ENCODE measurements around the gene SPPL2B.
"Not testable (repeated sequence)": the region's sequence is repeated elsewhere in the genome, so short reads cannot be mapped to it uniquely, and the experiment has no call there.

SPPL2B gene

DNA sequence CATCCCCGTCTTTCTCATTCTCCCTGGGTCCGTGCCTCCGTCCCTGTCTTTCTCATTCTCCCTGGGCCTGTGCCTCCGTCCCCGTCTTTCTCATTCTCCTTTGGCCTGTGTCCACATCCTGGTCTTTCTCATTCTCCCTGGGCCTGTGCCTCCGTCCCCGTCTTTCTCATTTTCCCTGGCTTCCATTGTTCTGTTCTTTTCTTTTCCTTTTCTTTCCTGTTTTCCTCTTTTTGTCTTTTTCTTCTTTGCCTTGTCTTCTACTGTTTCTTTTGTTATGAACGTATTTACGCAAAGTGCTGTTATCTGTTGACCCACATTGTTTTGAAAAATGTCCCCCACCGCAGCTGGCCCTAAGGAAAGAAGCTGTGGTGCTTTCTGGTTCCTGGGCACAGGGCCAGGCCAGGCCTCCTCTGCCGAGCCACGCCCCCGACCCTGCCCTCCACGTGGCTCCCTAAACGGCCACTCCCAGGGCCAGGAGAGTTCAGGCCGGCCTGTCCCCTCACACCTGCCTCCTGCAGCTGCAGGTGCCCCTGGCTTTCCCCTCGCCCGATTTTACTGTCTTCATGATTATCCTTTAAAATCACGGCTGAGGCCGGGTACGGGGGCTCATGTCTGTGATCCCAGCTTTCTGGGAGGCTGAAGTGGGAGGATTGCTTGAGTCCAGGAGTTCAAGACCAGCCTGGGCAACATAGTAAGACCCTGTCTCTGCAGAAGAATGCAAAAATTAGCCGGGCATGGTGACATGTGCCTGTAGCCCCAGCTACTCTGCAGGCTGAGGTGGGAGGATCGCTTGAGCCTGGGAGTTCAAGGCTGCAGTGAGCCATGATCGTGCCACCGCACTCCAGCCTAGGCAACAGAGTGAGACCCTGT lies 17.5 kb downstream of the SPPL2B start:
- no peak for DNase-seq (ENCODE audit: low spot score)
- TF ChIP-seq, protein P1, sequence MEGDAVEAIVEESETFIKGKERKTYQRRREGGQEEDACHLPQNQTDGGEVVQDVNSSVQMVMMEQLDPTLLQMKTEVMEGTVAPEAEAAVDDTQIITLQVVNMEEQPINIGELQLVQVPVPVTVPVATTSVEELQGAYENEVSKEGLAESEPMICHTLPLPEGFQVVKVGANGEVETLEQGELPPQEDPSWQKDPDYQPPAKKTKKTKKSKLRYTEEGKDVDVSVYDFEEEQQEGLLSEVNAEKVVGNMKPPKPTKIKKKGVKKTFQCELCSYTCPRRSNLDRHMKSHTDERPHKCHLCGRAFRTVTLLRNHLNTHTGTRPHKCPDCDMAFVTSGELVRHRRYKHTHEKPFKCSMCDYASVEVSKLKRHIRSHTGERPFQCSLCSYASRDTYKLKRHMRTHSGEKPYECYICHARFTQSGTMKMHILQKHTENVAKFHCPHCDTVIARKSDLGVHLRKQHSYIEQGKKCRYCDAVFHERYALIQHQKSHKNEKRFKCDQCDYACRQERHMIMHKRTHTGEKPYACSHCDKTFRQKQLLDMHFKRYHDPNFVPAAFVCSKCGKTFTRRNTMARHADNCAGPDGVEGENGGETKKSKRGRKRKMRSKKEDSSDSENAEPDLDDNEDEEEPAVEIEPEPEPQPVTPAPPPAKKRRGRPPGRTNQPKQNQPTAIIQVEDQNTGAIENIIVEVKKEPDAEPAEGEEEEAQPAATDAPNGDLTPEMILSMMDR (IDR thresholded peaks at IDR 0.05; ENCODE audit: extremely low read depth, missing control alignments), result no peak

DNA sequence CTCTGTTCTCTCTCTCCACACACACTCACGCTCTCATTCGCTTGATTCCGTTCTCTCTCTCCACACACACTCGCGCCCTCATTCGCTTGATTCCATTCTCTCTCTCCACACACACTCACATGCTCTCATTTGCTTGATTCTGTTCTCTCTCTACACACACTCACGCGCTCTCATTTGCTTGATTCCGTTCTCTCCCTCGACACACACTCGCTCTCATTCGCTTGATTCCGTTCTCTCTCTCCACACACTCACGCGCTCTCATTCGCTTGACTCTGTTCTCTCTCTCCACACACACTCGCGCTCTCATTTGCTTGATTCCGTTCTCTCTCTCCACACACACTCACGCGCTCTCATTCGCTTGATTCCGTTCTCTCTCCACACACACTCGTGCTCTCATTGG lies 21.3 kb downstream of the SPPL2B start:
- DNase-seq (ENCODE audit: low spot score), result not testable (repeated sequence)

DNA sequence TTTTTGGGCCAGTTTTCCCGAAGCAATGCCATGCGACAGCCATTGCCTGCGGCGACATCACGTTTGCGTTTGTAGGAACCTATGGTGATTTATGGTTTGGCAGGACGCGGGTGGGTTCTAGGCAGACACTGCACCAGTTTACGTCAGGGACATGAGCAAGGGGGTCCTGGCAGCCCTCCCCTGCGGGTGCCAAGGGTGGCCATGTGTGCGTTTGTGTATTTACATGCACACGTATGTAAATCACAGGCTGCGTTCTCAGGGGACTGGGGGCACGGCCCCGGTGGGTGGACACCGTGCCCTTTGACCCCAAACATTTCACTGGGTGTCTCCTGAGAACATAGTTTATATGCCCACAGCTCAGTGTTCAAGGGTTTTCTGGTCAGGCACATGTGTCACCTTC lies 22.2 kb downstream of the SPPL2B start:
- TF ChIP-seq, protein P1 (IDR thresholded peaks at IDR 0.05; ENCODE audit: extremely low read depth, missing control alignments), result no peak
- no peak for DNase-seq (ENCODE audit: low spot score)

DNA sequence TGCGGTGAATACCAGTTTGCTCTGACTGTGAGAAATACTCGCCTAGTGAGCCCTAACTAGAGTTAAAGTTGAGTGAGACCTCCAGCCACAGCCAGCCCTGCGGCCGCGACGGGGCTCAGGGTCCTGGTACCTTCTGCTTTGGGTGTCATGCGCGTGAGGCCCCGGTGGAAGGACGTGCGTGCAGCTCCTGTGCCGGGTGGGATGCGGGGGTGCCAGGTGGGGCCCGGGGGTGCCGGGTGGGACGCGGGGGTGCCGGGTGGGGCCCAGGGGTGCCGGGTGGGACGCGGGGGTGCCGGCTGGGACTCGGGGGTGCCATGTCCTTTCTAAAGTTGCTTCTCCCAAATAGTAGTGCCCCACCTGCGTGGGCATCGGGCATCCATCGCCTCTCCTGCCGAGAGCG lies 23.1 kb downstream of the SPPL2B start:
- TF ChIP-seq, protein P1 (IDR thresholded peaks at IDR 0.05; ENCODE audit: extremely low read depth, missing control alignments), result no peak
- no peak for DNase-seq (ENCODE audit: low spot score)

DNA sequence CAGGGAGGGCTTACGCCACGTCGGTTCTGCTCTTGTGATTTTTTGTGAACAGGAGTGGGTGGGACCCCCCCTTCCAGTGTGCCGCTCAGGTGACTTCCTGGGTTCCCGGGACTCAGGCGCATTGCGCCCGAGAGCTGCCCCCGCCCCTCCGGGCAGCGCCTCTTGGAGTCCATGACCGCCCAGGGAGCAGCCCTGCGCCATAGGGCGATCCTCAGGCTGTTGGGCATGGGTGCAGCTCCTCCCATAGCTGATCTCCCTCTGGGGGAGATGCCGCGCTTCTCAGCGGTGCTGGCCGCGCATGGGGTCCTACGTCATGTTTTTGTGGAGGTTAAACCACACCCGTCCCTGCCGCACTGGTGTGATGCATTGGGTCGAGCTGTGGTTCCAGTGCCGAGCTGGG lies 23.6 kb downstream of the SPPL2B start:
- DNase-seq (ENCODE audit: low spot score), result no peak
- TF ChIP-seq, protein P1 (IDR thresholded peaks at IDR 0.05; ENCODE audit: extremely low read depth, missing control alignments), result no peak

DNA sequence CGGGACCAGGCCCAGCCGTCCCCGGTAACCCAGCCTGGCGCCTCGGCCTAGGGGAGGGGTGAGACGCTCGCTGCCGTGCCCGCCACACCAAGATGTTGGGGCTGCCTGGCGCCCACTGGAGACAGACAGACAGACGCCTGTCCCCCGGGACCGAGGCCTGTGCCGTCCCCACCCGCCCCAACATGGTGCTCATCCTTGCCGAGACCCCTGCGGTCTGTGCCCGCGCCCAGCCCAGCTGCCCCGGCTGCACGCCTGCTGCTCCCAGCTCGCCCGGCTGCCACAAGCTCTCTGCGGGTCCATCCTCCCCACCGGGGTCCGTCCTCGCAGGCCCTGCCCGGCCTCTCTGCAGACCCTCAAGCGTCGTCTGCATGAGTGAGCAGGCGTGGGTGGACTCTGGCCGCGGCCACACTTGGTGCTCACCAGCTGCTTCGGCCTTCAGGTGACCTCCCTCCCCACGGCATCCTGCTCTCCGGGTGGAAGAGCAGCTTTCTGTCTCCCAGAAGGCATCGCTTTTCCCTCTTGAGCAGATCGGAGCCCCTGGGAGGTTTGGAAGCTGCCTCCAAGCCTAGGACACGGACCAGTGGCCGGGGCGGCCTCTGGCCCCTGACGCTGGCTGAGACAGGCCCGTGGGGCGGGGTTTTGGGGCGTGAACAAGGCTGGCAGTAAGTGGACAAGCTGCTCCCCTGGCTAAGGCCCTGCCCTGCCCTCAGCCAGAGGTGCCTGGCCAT lies 24.8 kb downstream of the SPPL2B start:
- TF ChIP-seq, protein P1 (IDR thresholded peaks at IDR 0.05; ENCODE audit: extremely low read depth, missing control alignments), result no peak
- no peak for DNase-seq (ENCODE audit: low spot score)

DNA sequence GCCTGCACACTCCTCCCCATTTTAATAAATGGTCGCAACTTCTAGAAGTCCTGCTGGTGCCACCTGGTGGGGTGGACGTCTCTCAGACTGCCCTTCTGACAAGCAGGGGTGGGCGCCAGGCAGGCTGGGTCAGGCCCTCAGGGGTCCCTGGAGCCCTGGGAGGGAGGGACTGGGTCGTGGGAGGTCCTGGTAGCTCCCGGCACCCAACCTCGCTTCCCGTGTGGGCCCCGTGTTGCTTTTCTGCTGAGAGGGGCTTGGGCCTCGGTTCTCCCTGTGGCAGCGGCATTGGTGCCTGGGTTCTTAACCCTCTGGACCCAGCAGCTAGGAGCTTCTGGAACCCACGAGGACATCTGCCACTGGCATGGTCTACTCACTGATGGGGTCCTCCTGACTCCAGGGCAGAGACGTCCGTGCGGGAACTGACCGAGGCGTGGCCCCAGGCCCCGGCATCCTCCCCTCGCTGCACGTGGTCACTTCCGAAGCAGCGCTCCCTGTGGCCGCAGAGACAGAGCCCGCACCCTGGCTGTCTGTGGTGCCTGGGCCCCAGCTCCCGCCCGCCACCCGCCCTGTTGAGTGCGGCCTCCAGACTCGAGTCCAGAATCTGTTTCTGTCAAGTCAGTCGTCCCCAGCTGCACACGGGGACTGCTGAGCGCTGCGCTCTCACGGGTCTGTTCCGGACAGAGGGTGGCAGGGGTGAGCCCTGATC lies 25.6 kb downstream of the SPPL2B start:
- DNase-seq (ENCODE audit: low spot score), result no peak
- TF ChIP-seq, protein P1 (IDR thresholded peaks at IDR 0.05; ENCODE audit: extremely low read depth, missing control alignments), result no peak

All from GM20000 (cell line).